ENCODE data around the gene SVBP. TPM values are rescaled to one million over a fixed set of nuclear protein-coding genes. Genes with fewer than 3 reads are reported as not detected.

SVBP gene
- total RNA-seq, 1 experiment from 2014 or later: 41.3 TPM

DNA sequence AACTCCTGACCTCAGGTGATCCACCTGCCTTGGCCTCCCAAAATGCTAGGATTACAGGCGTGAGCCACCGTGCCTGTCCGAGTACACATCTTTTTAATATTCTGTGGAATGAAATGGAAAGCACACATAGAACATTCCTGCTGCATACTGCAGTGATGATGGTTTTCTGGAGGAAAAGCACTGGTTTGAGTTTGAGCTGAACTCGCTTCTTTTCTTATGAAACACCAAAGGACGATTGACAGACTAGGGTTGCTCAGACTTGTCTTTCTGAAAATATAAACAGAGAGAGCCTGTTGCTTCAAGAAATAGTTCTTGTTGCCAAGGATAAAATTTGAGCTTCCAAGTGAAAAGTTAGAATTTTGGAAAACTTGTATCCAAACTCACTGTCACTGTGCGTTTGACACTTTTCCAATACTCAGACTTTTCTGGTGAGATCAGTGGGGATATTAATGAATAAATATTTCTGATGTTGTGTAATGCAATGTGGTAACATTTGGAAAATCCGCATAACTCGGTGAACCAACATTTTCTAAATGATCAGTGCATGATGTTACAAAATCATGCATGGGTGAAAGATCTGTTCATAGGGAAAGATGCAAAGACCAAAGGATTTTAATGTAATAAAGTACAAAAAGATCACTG lies 15.2 kb downstream of the SVBP start:
- TF ChIP-seq, protein P1, sequence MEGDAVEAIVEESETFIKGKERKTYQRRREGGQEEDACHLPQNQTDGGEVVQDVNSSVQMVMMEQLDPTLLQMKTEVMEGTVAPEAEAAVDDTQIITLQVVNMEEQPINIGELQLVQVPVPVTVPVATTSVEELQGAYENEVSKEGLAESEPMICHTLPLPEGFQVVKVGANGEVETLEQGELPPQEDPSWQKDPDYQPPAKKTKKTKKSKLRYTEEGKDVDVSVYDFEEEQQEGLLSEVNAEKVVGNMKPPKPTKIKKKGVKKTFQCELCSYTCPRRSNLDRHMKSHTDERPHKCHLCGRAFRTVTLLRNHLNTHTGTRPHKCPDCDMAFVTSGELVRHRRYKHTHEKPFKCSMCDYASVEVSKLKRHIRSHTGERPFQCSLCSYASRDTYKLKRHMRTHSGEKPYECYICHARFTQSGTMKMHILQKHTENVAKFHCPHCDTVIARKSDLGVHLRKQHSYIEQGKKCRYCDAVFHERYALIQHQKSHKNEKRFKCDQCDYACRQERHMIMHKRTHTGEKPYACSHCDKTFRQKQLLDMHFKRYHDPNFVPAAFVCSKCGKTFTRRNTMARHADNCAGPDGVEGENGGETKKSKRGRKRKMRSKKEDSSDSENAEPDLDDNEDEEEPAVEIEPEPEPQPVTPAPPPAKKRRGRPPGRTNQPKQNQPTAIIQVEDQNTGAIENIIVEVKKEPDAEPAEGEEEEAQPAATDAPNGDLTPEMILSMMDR (conservative IDR thresholded peaks at IDR 0.05): no peak
- H2AFZ ChIP-seq (ENCODE audit: low read length): no peak overlapping the region
- H3K79me2 ChIP-seq (ENCODE audit: insufficient read depth, low read length): no peaks in the 10 kb centered on the region
- H3K4ac ChIP-seq (ENCODE audit: low read depth, low read length): no peak overlapping the region
- no peak overlapping the region for H2BK20ac ChIP-seq (ENCODE audit: low read depth, low read length, poor library complexity, severe bottlenecking)
- no peak overlapping the region for H2AK5ac ChIP-seq (ENCODE audit: insufficient read length, low read length)
- no peak overlapping the region for H2BK12ac ChIP-seq (ENCODE audit: insufficient read length, low read depth, low read length)
- Mint-ChIP-seq H3K27ac (no peak overlapping the region), H3K27me3 (ENCODE audit: low read depth) (no peaks in the 10 kb centered on the region; the same call in 1 of the 2 replicates), H3K4me3 (no peak overlapping the region), H3K36me3 (ENCODE audit: insufficient read depth in 1 of 3, low read depth in 3 of 3) (peaks cover 19 to 30% (median 30%) of the 10 kb centered on the region in 3 experiments), H3K9me3 (peaks cover 17 to 19% of the 10 kb centered on the region in 2 experiments), H3K4me1 (no peaks in the 10 kb centered on the region)
- H3K4me1 ChIP-seq (ENCODE audit: insufficient read depth, low read length): no peaks in the 10 kb centered on the region
- no peaks in the 10 kb centered on the region for H3K9me3 ChIP-seq (ENCODE audit: control insufficient read depth, low read depth, low read length)
- H4K20me1 ChIP-seq (ENCODE audit: control insufficient read depth, insufficient read depth, insufficient read length): no peaks in the 10 kb centered on the region
- H3K9ac ChIP-seq (ENCODE audit: extremely low read depth, insufficient read length, low read length): no peak overlapping the region
- H3K27ac ChIP-seq (ENCODE audit: insufficient read length, low read depth, low read length): no peak overlapping the region
- H3K4me2 ChIP-seq (ENCODE audit: insufficient read depth, insufficient read length, low read length): no peak overlapping the region
- H3K23ac ChIP-seq (ENCODE audit: insufficient read length, low read depth, low read length): no peak overlapping the region
- no peak overlapping the region for H3K14ac ChIP-seq (ENCODE audit: insufficient read depth, low read length)
- H3K23me2 ChIP-seq (ENCODE audit: insufficient read length, low read depth, low read length, poor library complexity, severe bottlenecking): no peaks in the 10 kb centered on the region
- no peak overlapping the region for H3T11ph ChIP-seq (ENCODE audit: low read length)
- no peak overlapping the region for H4K91ac ChIP-seq (ENCODE audit: insufficient read length, low read depth, low read length)
- no peak overlapping the region for H3K56ac ChIP-seq (ENCODE audit: insufficient read length, low read depth, low read length)
- H4K8ac ChIP-seq (replicated peaks; ENCODE audit: insufficient read length, low read depth, low read length): no peak overlapping the region
- no peak overlapping the region for H2BK120ac ChIP-seq (ENCODE audit: low read depth, low read length, poor library complexity, severe bottlenecking)
- H2BK15ac ChIP-seq (ENCODE audit: low read depth, low read length): no peak overlapping the region
- H4K5ac ChIP-seq (ENCODE audit: insufficient read length, low read depth, low read length): no peak overlapping the region
- no peak for DNase-seq
- no peaks in the 10 kb centered on the region for H3K27me3 ChIP-seq (ENCODE audit: insufficient read depth, low read length)
- no peaks in the 10 kb centered on the region for H3K79me1 ChIP-seq (ENCODE audit: insufficient read depth, low read depth, low read length, poor library complexity, severe bottlenecking)
- WGBS (ENCODE audit: extremely low coverage, insufficient read length, low lambda C conversion rate): no CpG with 5 or more reads among the region's 8 CpGs
- no peak overlapping the region for H2BK5ac ChIP-seq (ENCODE audit: insufficient read length, low read length)
- H3K18ac ChIP-seq (ENCODE audit: insufficient read length, low read depth, low read length): no peak overlapping the region
